DMS153 (cell line): Measurements from ENCODE around the gene PROK1.

Experiments used
- DNase-seq: peaks from one replicate; lab custom pipeline; 2025; lab: John Stamatoyannopoulos, UW

PROK1 gene

GRCh38 chr1:110465038-110465813 is 14.3 kb downstream of the PROK1 start:
- no peak for DNase-seq

DNA sequence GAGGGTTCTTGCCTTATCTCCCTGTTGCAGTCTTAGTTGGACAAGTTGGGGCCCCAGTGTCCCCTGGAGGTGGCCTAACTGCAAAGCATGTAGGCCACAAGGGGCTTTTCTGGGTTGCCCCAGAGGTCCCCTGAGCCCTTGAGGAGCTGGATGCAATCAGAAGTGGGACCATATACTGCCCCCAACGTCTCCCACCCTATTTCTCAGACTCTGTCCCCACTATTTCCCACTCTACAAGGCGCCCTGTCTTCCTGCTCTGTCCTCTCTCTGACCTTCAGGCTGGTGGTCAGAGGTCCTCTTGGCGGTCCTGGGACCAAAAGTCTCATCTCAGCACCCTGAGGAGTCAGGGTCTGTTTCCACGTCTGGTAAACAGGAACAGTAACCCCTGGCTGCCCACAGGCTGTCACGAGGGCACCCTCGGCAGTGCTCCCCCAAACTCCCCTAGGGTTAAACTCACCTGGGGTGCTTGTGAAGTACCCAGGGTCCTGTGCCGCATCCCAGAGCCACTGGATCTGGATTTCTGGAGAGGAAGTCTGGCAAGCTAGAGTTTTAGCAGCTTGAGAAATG is 14.9 kb downstream of the PROK1 start:
- no peak for DNase-seq

DNA sequence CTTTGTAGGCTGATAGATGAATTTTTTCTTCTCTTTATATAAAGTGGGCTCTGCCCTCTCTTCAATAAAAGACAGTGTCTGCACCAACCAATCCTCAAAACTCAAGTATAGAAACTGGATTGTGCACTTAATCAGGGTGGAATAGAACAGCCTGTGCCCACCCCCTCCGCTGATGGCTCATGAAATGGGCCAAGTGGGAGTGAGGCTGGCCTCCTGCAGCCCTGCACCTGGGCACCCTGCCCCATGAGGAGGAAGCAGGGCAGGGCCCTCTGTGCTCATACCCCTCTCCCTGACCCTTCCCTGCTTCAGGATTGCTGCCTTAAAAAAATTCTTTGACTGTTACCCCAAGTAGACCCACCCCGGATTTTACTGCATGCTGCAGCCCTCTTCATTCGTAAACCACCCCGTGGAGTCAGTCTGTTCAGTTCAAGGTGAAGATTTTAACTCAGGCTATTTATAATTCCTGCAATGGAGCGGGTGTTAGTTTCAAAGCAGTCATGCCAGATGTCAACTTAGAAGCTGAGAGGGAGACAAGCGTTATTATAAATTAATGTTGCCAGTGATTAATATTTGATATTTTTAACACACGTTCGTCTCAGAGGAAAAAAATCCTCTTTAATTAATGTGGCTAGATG is 15.8 kb downstream of the PROK1 start:
- DNase-seq = no peak

- DNase-seq = no peak
Observed at GRCh38 chr1:110471131-110471530, 20.2 kb downstream of the PROK1 start.

GRCh38 chr1:110472546-110472945 is 21.6 kb downstream of the PROK1 start:
- no peak for DNase-seq

- no peak for DNase-seq
Observed at GRCh38 chr1:110474444-110474843, 23.5 kb downstream of the PROK1 start.

DNA sequence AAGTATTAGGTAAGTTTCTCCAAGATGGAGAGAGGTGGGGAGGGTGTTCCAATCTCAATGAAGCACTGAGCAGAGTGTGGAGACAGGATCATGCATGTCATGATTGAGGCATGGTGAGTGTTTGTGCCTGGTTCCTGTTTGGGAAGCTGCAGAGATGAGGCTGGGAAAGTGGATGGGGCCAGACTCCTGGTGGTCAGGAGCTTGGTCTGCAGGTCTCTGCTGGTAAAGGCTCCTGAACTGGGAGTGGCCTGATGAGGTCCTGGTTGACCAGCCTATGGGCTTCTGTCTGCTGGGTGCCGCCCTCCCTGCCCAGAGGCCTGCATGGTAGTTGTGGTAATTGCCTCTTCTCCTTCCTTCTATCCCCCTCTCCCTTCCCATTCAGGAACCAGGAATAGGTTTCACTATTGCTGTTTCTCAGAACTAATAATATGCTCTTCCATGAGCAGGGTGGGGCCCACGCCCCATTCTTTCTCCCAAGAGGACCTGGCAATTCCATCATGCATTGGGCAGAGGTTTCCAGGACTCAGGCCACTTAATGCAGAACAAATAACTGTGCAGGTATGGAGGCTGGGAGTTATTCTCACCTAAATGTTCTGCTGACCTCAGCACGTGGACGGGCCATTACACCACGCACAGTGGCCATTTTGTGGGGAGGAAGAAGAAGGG is 24.5 kb downstream of the PROK1 start:
- no peak for DNase-seq

DNA sequence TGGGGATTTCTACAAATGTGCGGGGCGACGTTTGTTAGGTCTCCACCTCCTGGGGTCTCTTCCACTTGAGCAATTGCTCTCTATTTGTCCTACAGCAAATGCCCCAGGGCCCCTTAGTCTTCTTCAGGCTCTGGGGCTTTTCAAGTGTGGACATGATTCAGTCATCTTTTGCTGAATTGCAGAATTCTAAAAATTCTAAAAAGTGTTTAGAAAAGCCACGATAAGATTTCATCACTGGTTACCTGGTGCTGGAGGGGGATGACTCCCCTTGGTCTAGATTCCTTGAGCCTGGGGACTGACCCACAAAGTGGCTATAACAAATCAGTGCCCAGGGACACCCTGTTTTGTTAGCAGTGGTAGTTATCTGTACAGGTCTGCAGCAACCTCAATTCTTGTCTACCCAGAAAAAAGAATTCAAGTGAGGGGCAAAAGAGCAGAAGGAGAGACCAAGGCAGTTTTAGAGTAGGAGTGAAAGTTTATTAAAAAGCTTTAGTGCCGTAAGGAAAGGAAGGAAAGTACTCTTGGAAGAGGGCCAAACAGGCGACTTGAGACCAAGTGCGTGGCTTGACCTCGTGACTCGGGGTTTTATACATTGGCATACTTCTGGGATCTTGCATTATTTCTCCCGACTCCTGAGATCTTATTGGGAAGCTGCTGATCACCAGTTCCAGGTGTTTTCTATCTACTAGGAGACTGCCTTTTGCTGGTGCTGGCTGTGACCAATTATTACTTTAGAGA is 25.2 kb downstream of the PROK1 start:
- no peak for DNase-seq

- DNase-seq = no peak
Observed at GRCh38 chr1:110477041-110477440, 26.1 kb downstream of the PROK1 start.

- no peak for DNase-seq
Observed at GRCh38 chr1:110477445-110477957, 26.6 kb downstream of the PROK1 start.

GRCh38 chr1:110477967-110478640 is 27.2 kb downstream of the PROK1 start:
- no peak for DNase-seq

DNA sequence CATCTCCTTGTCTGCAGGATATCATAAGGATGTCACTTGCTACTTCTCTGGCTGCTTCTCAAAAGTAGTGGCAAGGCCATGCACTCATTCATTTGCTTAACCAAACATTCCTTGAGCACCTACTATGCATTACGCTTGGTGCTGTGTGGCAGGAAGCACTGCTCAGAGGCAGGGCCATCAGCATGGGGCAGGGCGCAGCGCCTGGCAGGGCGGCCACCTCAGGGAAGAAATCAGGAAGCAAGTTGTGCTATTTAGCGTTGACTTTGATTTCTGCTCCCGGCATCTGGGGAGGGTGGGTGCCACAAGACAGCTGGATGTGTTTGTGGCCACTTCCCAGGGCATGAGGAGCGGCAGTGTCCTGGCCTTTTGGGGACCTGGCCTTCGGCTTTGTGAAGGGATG is 27.9 kb downstream of the PROK1 start:
- no peak for DNase-seq

DNA sequence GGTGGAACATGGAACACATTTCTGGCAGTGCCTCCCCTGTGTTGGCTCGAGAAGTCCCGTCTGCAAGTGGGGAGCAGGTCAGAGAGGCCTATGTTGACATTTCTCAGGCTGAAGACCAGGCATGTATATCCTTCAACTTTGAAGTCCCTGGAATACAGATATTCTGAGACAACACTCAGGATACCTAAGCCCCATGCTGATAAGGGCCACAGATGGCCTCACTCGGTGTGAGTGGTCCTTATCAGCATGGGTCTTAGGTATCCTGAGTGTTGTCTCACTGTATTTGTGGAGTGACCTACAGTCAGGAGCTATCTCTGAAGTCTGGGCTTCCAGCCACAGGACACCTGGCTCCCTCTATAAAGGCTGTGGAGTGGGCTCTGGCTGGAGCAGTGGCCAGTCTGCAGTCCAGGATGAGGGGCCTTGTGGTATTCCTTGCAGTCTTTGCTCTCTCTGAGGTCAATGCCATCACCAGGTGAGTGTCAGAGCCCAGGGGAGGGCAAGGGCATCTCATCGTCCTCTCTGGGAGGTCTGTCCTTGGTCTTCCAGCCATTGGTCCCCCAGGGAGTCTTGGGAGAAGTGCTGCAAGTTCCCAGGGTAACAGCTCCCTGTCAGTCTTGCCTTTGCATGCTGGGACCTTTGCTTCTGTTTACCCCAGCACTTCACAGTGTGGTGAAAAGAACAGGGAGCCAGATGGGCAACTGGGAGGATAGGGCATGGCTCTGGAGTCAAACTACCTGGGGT is 29.6 kb downstream of the PROK1 start:
- no peak for DNase-seq

DNA sequence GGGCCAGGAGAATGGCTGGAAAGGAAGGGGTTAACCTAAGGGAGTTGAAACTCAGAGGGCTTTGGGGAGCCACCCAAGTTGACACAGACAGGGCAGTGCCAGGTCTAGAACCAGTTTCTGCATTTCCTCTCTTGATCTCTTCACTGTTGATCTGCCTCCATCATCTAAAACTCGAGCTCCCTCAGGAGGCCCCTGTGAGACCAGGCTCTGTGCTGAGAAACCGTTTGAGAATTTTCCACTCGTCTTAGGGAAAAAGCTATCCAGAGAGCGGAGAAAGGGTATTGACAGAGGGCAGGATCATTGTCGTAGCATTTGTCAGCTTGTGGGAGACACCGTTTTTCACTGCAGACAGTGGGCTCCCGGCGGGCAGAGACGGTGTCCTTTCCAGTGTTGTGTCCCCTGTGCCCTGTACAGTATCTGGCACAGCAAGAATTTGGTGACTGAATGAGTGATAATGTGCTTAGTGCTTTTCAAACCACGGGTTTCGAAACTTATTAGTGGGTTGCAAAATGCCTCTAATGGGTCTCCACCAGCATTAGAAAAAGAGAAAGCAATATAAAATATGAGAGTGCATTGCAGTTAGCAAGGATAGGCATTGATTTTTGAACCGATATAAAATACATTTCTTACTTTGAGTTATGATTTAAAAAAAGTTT is 31.1 kb downstream of the PROK1 start:
- no peak for DNase-seq

GRCh38 chr1:110482662-110483307 is 31.8 kb downstream of the PROK1 start:
- DNase-seq = no peak

DNA sequence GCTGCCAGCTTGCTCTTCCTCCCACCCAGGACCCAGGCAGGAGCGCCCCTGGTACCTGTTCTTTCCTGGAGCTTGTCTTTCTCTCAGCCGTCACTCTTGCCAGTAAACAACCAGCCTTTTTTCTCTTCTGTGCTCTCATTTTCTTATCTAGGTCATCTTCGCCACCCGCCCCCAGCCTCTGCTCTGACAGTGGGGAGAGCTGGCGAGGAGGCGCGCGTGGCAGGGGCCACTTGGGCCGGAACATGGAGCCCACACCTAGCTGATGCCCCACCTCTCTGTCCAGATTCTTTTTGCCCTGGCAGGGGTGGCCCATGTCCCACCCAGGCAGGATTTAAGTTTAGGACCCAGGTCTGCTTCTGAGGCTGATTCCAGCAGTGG is 32.3 kb downstream of the PROK1 start:
- no peak for DNase-seq

DNA sequence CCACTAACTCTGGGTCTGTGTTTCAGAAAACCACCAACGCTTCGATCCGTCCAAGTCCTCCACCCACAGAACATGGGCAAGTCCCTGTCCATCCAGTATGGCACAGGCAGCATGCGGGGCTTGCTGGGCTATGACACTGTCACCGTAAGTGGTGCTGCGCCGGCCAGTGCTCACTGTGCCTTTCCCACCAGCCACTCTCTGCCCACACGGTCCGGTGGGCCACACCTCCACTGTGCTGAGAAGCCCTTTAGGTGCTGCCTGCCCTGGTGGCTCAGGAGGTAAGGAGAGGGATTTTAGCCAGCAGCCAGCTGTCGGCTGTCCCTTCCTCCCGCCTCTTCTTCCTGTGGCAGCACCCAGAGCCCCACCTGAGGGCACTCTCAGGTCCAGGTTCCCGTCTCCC is 33.9 kb downstream of the PROK1 start:
- DNase-seq = no peak

- no peak for DNase-seq
Observed at GRCh38 chr1:110485725-110486124, 34.8 kb downstream of the PROK1 start.

DNA sequence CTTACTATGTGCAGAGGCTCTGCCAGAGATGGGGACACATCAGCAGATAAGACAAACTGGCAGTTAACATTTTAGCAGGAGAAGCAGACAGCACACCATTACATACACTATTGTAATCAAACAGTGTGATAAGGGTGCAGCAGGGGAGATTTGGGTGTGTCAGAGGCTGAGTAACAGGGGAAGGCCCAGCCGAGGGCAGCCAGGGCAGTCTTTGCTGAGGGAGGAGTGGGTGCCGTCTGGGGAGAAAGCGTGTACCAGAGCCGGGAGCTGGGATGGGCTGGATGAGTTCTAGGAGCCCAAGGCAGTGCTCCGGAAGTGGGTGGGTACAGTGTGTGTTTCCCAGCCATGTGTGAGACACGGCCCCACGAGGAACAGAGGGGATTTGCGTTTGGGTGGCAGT is 36.8 kb downstream of the PROK1 start:
- DNase-seq = no peak

GRCh38 chr1:110488161-110488560 is 37.2 kb downstream of the PROK1 start:
- no peak for DNase-seq
